ENCODE results near the gene CFDP1. TPM values are rescaled to one million over a fixed set of nuclear protein-coding genes. Genes with fewer than 3 reads are reported as not detected.

The CFDP1 gene
- total and polyA plus RNA-seq, 10 donors, result 56.1 to 222 (median 108) TPM

DNA sequence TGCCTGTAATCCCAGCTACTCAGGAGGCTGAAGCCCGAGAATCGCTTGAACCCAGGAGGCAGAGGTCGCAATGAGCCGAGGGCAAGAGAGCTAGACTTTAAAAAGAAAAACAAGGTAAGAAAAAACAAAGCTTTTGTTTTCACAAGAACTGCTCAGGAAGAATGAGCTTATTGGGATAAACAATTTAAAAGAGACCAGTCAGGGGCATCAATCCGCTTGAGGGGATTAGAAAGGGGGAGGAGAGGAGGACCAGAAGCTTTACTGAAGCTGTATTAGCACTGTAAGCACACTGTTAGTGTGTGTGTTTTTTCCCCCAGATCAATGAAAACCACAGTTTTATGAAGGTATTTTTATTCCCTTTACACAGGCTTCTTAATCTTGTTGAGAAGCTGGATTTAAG is 22.4 kb upstream of the CFDP1 start:
- intact Hi-C loops (cut with DNase I; ENCODE audit: low total_unique reads), result no loop called here
- H3K27ac ChIP-seq, result no peak overlapping the region
- WGBS, 5 donors, result 65 to 94% (median 82%) methylated on average over 5 of the region's 5 CpGs
- no peaks in the 10 kb centered on the region for H3K27me3 ChIP-seq (replicated peaks in 1 of 7)
- peaks cover 0 to 21% (median 9%) of the 10 kb centered on the region in 6 donors for H3K36me3 ChIP-seq
- no peak for DNase-seq
- no peak overlapping the region for H3K4me3 ChIP-seq
- peaks cover 0 to 63% (median 5%) of the 10 kb centered on the region in 6 donors for H3K4me1 ChIP-seq
- H3K9me3 ChIP-seq, result no peaks in the 10 kb centered on the region
- TF ChIP-seq POLR2A (IDR thresholded peaks at IDR 0.05) (no peak), POLR2AphosphoS5 (IDR thresholded peaks at IDR 0.05) (no peak)
- TF ChIP-seq, protein P1, sequence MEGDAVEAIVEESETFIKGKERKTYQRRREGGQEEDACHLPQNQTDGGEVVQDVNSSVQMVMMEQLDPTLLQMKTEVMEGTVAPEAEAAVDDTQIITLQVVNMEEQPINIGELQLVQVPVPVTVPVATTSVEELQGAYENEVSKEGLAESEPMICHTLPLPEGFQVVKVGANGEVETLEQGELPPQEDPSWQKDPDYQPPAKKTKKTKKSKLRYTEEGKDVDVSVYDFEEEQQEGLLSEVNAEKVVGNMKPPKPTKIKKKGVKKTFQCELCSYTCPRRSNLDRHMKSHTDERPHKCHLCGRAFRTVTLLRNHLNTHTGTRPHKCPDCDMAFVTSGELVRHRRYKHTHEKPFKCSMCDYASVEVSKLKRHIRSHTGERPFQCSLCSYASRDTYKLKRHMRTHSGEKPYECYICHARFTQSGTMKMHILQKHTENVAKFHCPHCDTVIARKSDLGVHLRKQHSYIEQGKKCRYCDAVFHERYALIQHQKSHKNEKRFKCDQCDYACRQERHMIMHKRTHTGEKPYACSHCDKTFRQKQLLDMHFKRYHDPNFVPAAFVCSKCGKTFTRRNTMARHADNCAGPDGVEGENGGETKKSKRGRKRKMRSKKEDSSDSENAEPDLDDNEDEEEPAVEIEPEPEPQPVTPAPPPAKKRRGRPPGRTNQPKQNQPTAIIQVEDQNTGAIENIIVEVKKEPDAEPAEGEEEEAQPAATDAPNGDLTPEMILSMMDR (IDR thresholded peaks at IDR 0.05 in 8 of 11, conservative IDR thresholded peaks at IDR 0.05 in 3 of 11), result no peak

DNA sequence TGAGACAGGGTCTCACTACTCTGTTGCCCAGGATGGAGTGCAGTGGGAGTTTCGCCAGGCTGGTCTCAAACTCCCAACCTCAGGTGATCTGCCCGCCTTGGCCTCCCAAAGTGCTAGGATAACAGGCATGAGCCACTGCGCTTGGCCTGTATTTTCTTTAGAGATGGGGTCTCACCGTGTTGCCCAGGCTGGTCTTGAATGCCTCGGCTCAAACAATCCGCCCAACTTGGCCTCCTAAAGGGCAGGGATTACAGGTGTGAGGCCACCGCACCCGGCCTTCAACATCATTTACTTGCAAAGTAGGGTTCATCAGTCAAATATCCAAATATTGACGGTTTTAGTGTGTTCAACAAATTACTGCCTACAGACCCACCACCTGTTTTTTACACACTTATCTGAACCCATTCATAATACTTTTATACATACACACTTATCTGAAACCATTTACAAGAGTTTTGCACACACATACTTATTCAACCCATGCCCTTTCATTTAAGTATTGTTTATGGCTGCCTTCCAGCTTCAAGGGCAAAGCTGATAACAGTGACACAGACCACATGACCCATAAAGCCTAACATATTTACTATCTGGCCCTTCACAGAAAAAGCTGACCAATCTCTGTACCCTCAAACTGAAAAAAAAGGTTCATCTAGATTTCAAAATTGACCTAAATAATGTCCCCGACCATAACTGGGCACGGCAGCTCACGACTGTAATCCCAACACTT is 19.3 kb upstream of the CFDP1 start:
- DNase-seq, result no peak
- whole genome bisulfite sequencing, 5 donors, result 94 to 96% (median 94%) methylated on average over 12 of the region's 12 CpGs
- intact Hi-C loops (cut with DNase I; ENCODE audit: low total_unique reads), result no loop called here

DNA sequence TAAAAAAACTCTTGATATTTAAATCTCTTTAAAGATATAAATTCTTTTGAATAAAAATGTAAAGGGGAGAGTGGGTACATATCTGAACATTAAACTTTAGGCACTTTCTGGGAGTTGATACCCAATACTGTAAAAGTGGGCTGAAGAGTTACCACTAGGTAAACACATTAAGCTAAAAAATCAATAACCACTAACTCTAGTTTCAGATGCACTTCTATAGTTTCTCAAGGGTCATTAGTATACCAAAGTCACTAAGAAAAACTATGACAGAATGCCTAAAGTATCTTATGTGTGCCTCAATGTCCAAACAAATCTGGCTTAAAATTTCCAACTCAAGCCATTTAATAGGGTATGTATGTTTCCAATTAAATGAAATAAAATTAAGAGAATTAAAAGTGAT is 13.1 kb upstream of the CFDP1 start:
- intact Hi-C loops (cut with DNase I; ENCODE audit: low total_unique reads), result no loop called here
- no peak overlapping the region for H3K27ac ChIP-seq
- no peak for TF ChIP-seq POLR2AphosphoS5 (IDR thresholded peaks at IDR 0.05)
- TF ChIP-seq, protein P1 (IDR thresholded peaks at IDR 0.05 in 8 of 11, conservative IDR thresholded peaks at IDR 0.05 in 3 of 11), result no peak
- no peak for TF ChIP-seq POLR2A (IDR thresholded peaks at IDR 0.05)
- DNase-seq, result no peak
- H3K9me3 ChIP-seq, result no peaks in the 10 kb centered on the region
- H3K4me1 ChIP-seq, result no peaks in the 10 kb centered on the region
- no peaks in the 10 kb centered on the region for H3K27me3 ChIP-seq (replicated peaks in 1 of 7)
- H3K4me3 ChIP-seq, result no peak overlapping the region
- H3K36me3 ChIP-seq, result peaks cover 0 to 78% (median 37%) of the 10 kb centered on the region in 6 donors

More for the DNA sequence above, 19.3 kb upstream of the CFDP1 start:
- Histone ChIP-seq H3K9me3 (no peaks in the 10 kb centered on the region), H3K36me3 (peaks cover 0 to 51% (median 29%) of the 10 kb centered on the region in 6 donors), H3K27ac (no peak overlapping the region), H3K4me3 (no peak overlapping the region), H3K27me3 (replicated peaks in 1 of 7) (no peaks in the 10 kb centered on the region), H3K4me1 (peaks cover 0 to 38% (median 0%) of the 10 kb centered on the region in 6 donors)
- TF ChIP-seq POLR2AphosphoS5 (IDR thresholded peaks at IDR 0.05) (no peak), POLR2A (IDR thresholded peaks at IDR 0.05) (no peak)
- TF ChIP-seq, protein P1 (IDR thresholded peaks at IDR 0.05 in 8 of 11, conservative IDR thresholded peaks at IDR 0.05 in 3 of 11), result no peak

DNA sequence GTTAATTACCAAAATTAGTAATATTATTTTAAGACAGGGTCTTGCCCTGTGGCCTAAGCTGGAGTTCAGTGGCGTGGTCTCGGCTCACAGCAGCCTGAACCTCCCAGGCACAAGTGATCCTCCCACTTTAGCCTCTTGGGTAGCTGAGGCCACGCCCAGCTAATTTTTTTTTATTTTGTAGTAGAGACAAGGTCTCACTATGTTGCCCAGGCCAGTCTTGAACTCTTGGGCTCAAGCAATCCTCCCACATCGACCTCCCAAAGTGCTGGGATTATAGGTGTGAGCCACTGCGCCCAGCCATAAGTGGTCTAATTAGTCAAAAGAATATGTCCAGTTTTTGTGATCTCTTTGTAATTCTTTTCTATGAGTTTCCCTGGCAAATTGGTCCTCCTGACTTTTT is 12.0 kb upstream of the CFDP1 start:
- 76 to 91% (median 86%) methylated on average over 5 of the region's 5 CpGs for WGBS, 5 donors
- intact Hi-C loops (cut with DNase I; ENCODE audit: low total_unique reads), result no loop called here
- TF ChIP-seq POLR2A (IDR thresholded peaks at IDR 0.05), result no peak
- no peak for TF ChIP-seq POLR2AphosphoS5 (IDR thresholded peaks at IDR 0.05)
- TF ChIP-seq, protein P1 (IDR thresholded peaks at IDR 0.05 in 8 of 11, conservative IDR thresholded peaks at IDR 0.05 in 3 of 11), result no peak
- no peaks in the 10 kb centered on the region for H3K4me1 ChIP-seq
- H3K27me3 ChIP-seq (replicated peaks in 1 of 7), result no peaks in the 10 kb centered on the region
- no peak for DNase-seq
- H3K9me3 ChIP-seq, result no peaks in the 10 kb centered on the region
- H3K4me3 ChIP-seq, result no peak overlapping the region
- peaks cover 0 to 67% (median 27%) of the 10 kb centered on the region in 6 donors for H3K36me3 ChIP-seq
- H3K27ac ChIP-seq, result no peak overlapping the region

All from spleen (tissue), 11 donors.